Measurements from ENCODE around the gene ACTN1. TPM values are rescaled to one million over a fixed set of nuclear protein-coding genes. Genes with fewer than 3 reads are reported as not detected.

Gene ACTN1
- total and polyA plus RNA-seq, 2 experiments from 2014 or later: 88.0 to 163 TPM

GRCh38 chr14:68865542-68865941 is 113.6 kb downstream of the ACTN1 start:
- H3K9me2 ChIP-seq (replicated peaks; ENCODE audit: insufficient read depth): no peaks in the 10 kb centered on the region
- WGBS (ENCODE audit: low lambda C conversion rate, missing lambda C conversion rate): 83% methylated on average over 2 of the region's 2 CpGs
- H3K79me2 ChIP-seq: no peaks in the 10 kb centered on the region
- H3K36me3 ChIP-seq (replicated peaks; ENCODE audit: insufficient read depth, low read depth): no peaks in the 10 kb centered on the region
- no peak overlapping the region for H3K4me2 ChIP-seq
- no peak for DNase-seq (ENCODE audit: low spot score)
- no peak overlapping the region for H3K27ac ChIP-seq
- no peaks in the 10 kb centered on the region for H3K27me3 ChIP-seq
- no peaks in the 10 kb centered on the region for H3K9me3 ChIP-seq (ENCODE audit: low read depth)
- TF ChIP-seq CTCF (IDR thresholded peaks at IDR 0.05; ENCODE audit: poor library complexity): no peak
- TF ChIP-seq EZH2phosphoT487 (IDR thresholded peaks at IDR 0.05; ENCODE audit: low read depth, severe bottlenecking, unreplicated experiment): no peak
- TF ChIP-seq EZH2 (IDR thresholded peaks at IDR 0.05; ENCODE audit: borderline replicate concordance): no peak
- H3K4me3 ChIP-seq: no peak overlapping the region
- no peak overlapping the region for H2AFZ ChIP-seq
- H4K20me1 ChIP-seq (ENCODE audit: insufficient read depth, poor library complexity, severe bottlenecking): no peaks in the 10 kb centered on the region
- no peaks in the 10 kb centered on the region for H3K4me1 ChIP-seq (ENCODE audit: insufficient read depth)

DNA sequence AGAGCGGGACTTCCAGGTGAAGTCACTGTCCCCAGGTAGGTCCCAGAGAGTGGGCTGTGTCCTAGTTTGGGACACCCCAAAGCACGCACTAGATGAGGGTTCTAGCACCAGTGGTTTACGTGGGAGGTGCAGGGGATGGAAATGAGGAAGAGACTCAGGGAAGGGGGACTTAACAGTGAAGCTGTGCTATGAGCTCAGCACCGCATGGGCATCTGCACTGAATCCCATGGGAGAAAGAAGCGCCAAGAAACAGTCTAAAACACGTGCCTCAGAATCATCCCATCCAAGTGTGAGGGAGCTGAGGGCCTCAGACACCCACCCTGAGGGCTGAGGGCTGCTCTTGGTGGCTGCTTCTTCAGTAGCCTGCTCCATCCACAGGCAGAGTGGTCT is 114.7 kb downstream of the ACTN1 start:
- no peaks in the 10 kb centered on the region for H3K79me2 ChIP-seq
- 85% methylated on average over 6 of the region's 6 CpGs for WGBS (ENCODE audit: low lambda C conversion rate, missing lambda C conversion rate)

GRCh38 chr14:68863610-68864360 is 115.3 kb downstream of the ACTN1 start:
- H3K79me2 ChIP-seq: no peaks in the 10 kb centered on the region
- 89% methylated on average over 12 of the region's 13 CpGs for WGBS (ENCODE audit: low lambda C conversion rate, missing lambda C conversion rate)
- TF ChIP-seq EZH2 (IDR thresholded peaks at IDR 0.05; ENCODE audit: borderline replicate concordance) (no peak), CTCF (IDR thresholded peaks at IDR 0.05; ENCODE audit: poor library complexity) (no peak), EZH2phosphoT487 (IDR thresholded peaks at IDR 0.05; ENCODE audit: low read depth, severe bottlenecking, unreplicated experiment) (no peak)

More for the DNA sequence above, 114.7 kb downstream of the ACTN1 start:
- Histone ChIP-seq H3K27me3 (no peaks in the 10 kb centered on the region), H3K4me3 (no peak overlapping the region), H3K9me3 (ENCODE audit: low read depth) (no peaks in the 10 kb centered on the region), H3K36me3 (replicated peaks; ENCODE audit: insufficient read depth, low read depth) (no peaks in the 10 kb centered on the region), H3K4me2 (no peak overlapping the region), H3K27ac (no peak overlapping the region), H4K20me1 (ENCODE audit: insufficient read depth, poor library complexity, severe bottlenecking) (no peaks in the 10 kb centered on the region), H2AFZ (no peak overlapping the region), H3K4me1 (ENCODE audit: insufficient read depth) (no peaks in the 10 kb centered on the region), H3K9me2 (replicated peaks; ENCODE audit: insufficient read depth) (no peaks in the 10 kb centered on the region)
- TF ChIP-seq EZH2phosphoT487 (IDR thresholded peaks at IDR 0.05; ENCODE audit: low read depth, severe bottlenecking, unreplicated experiment) (no peak), EZH2 (IDR thresholded peaks at IDR 0.05; ENCODE audit: borderline replicate concordance) (no peak), CTCF (IDR thresholded peaks at IDR 0.05; ENCODE audit: poor library complexity) (no peak)
- DNase-seq (ENCODE audit: low spot score): no peak

More at GRCh38 chr14:68863610-68864360, 115.3 kb downstream of the ACTN1 start:
- Histone ChIP-seq H3K27ac (no peak overlapping the region), H3K27me3 (no peaks in the 10 kb centered on the region), H3K9me2 (replicated peaks; ENCODE audit: insufficient read depth) (no peaks in the 10 kb centered on the region), H2AFZ (no peak overlapping the region), H3K4me1 (ENCODE audit: insufficient read depth) (no peaks in the 10 kb centered on the region), H3K36me3 (replicated peaks; ENCODE audit: insufficient read depth, low read depth) (no peaks in the 10 kb centered on the region), H3K4me3 (no peak overlapping the region), H3K9me3 (ENCODE audit: low read depth) (no peaks in the 10 kb centered on the region), H3K4me2 (no peak overlapping the region), H4K20me1 (ENCODE audit: insufficient read depth, poor library complexity, severe bottlenecking) (no peaks in the 10 kb centered on the region)
- no peak for DNase-seq (ENCODE audit: low spot score)

Measured in hepatocyte (in vitro differentiated cells).